HCT116 (cell line): ENCODE results near the gene LSM11. TPM values are rescaled to one million over a fixed set of nuclear protein-coding genes. Genes with fewer than 3 reads are reported as not detected.

Experiments used
- ATAC-seq: fragments of 200-7000 bp; cut with Tn5 transposase; 2 replicates; pipeline ENCODE4 v1.9.1; 2020; ENCODE audit warnings: mild to moderate bottlenecking, moderate library complexity
- BruUV-seq: library from RNA; stranded (reverse); fragments of 400-500 nt; replicated peaks from 2 replicates; lab custom pipeline; 2021; lab: Mats Ljungman, UMichigan
- CTCF ChIA-PET: fragments of 300-600 bp; sonication (Branson Sonifier 250); formaldehyde crosslinking; loops from one replicate; lab custom pipeline; 2021; ENCODE audit warnings: antibody characterized with exemption; lab: Charles Lee
- POLR2A ChIA-PET: fragments of 300-600, 350-600 bp; sonication (Branson Sonifier 250); formaldehyde crosslinking; loops from one replicate; lab custom pipeline; 2021; ENCODE audit warnings: antibody characterized with exemption; lab: Charles Lee
- RAD21 ChIA-PET, 2 experiments: fragments of 300-600 bp; sonication (Branson Sonifier 250); formaldehyde crosslinking; loops; one replicate each; lab custom pipeline; 2023; ENCODE audit warnings: low total read pairs in 2 of 2; ENCODE audit not compliant: uncharacterized antibody in 2 of 2, unreplicated experiment in 2 of 2, low non-redundant PET in 1 of 2; lab: Charles Lee
- DNase-seq: peaks from one replicate; pipeline ENCODE4 v3.0.0-alpha.2; 2010; ENCODE audit warnings: low read depth, low spot score
- H2AFZ ChIP-seq: fragments of 200-600 bp; shearing (Covaris generic), sonication (generic); 2 replicates; pipeline ENCODE4 v1.6.1; 2017; ENCODE audit warnings: low read depth, mixed run types, mixed read lengths, antibody characterized with exemption, low read length; ENCODE audit not compliant: poor library complexity, severe bottlenecking
- H3K27ac ChIP-seq: 2 replicates; pipeline ENCODE4 v1.5.1; 2012; ENCODE audit warnings: low read depth, low read length
- H3K27me3 ChIP-seq: fragments of 200-600 bp; sonication (generic); 2 replicates; pipeline ENCODE4 v1.6.1; 2016; ENCODE audit warnings: mixed run types, low read length, mixed read lengths; ENCODE audit not compliant: insufficient read depth
- H3K36me3 ChIP-seq, 2 experiments: fragments of 200-500 bp in 1 of 2; fragments of 200-600 bp in 1 of 2; sonication (Bioruptor generic) in 1 of 2; sonication (generic) in 1 of 2; 2 replicates each; pipeline versions ENCODE4 v1.5.1 to v1.6.1; 2014 to 2016; ENCODE audit warnings: low read length in 2 of 2, inconsistent platforms in 1 of 2, mixed read lengths in 1 of 2, mixed run types in 1 of 2; ENCODE audit not compliant: insufficient read depth in 2 of 2, control insufficient read depth in 1 of 2
- H3K4me1 ChIP-seq, 2 experiments: fragments of 200-600 bp in 1 of 2; sonication (generic) in 1 of 2; 2 replicates each; pipeline versions ENCODE4 v1.5.1 to v1.6.1; 2012 to 2017; ENCODE audit warnings: low read length in 2 of 2, inconsistent platforms in 1 of 2, mild to moderate bottlenecking in 1 of 2, mixed read lengths in 1 of 2, mixed run types in 1 of 2, moderate library complexity in 1 of 2; ENCODE audit not compliant: insufficient read depth in 2 of 2, control insufficient read depth in 1 of 2
- H3K4me2 ChIP-seq: fragments of 200-600 bp; sonication (generic); 2 replicates; pipeline ENCODE4 v1.6.1; 2017; ENCODE audit warnings: mixed run types, low read length, mixed read lengths
- H3K4me3 ChIP-seq, 2 experiments: fragments of 200-600 bp in 1 of 2; sonication (generic) in 1 of 2; replicated peaks in 1 of 2; 2 replicates each; pipeline ENCODE4 v1.5.1; 2011 to 2016; ENCODE audit warnings: low read length in 2 of 2, control low read depth in 1 of 2, low read depth in 1 of 2, mild to moderate bottlenecking in 1 of 2, mixed read lengths in 1 of 2, mixed run types in 1 of 2
- H3K79me2 ChIP-seq: fragments of 200-600 bp; sonication (generic); 2 replicates; pipeline ENCODE4 v1.6.1; 2017; ENCODE audit warnings: mild to moderate bottlenecking, mixed run types, low read length, moderate library complexity, mixed read lengths; ENCODE audit not compliant: insufficient read depth
- H3K9ac ChIP-seq: fragments of 200-600 bp; sonication (generic); 2 replicates; pipeline ENCODE4 v1.6.1; 2016; ENCODE audit warnings: low read length, mixed read lengths
- H3K9me2 ChIP-seq: fragments of 200-600 bp; sonication (generic), shearing (Covaris generic); 2 replicates; pipeline ENCODE4 v1.6.1; 2017; ENCODE audit warnings: mixed run types, mild to moderate bottlenecking, moderate library complexity; ENCODE audit not compliant: insufficient read depth
- H3K9me3 ChIP-seq, 2 experiments: fragments of 200-500 bp in 1 of 2; fragments of 200-600 bp in 1 of 2; sonication (Bioruptor generic) in 1 of 2; sonication (generic) in 1 of 2; 2 replicates each; pipeline ENCODE4 v1.6.1; 2014 to 2017; ENCODE audit warnings: low read length in 2 of 2, mixed read lengths in 2 of 2, inconsistent platforms in 1 of 2, low read depth in 1 of 2, mild to moderate bottlenecking in 1 of 2, mixed run types in 1 of 2, moderate library complexity in 1 of 2; ENCODE audit not compliant: control insufficient read depth in 1 of 2, insufficient read depth in 1 of 2
- H4K20me1 ChIP-seq: fragments of 200-600 bp; sonication (generic), shearing (Covaris generic); 2 replicates; pipeline ENCODE4 v1.6.1; 2017; ENCODE audit warnings: mixed run types, mild to moderate bottlenecking, moderate library complexity; ENCODE audit not compliant: insufficient read depth
- CBX3 ChIP-seq: IDR thresholded peaks from 2 replicates; pipeline ENCODE4 v1.6.1; 2012; ENCODE audit warnings: low read depth
- CEBPB ChIP-seq: IDR thresholded peaks from 2 replicates; pipeline ENCODE4 v1.6.1; 2012; ENCODE audit warnings: low read depth
- EGR1 ChIP-seq: IDR thresholded peaks from 2 replicates; pipeline ENCODE4 v1.6.1; 2012; ENCODE audit warnings: low read depth
- ELF1 ChIP-seq: IDR thresholded peaks from 2 replicates; pipeline ENCODE4 v1.6.1; 2012; ENCODE audit warnings: low read depth, borderline replicate concordance
- EZH2 ChIP-seq: fragments of 200-600 bp; sonication (generic); IDR thresholded peaks from 2 replicates; pipeline ENCODE4 v1.6.1; 2017; ENCODE audit warnings: antibody characterized with exemption, mixed run types
- FOSL1 ChIP-seq: IDR thresholded peaks from 2 replicates; pipeline ENCODE4 v1.6.1; 2012; ENCODE audit warnings: low read depth
- JUND ChIP-seq: IDR thresholded peaks from 2 replicates; pipeline ENCODE4 v1.6.1; 2012
- POLR2A ChIP-seq: IDR thresholded peaks from 2 replicates; pipeline ENCODE4 v1.7.0; 2011; ENCODE audit warnings: borderline replicate concordance; ENCODE audit not compliant: insufficient read depth, insufficient read length; ENCODE audit errors: extremely low read depth
- RAD21 ChIP-seq: IDR thresholded peaks from 2 replicates; pipeline ENCODE4 v1.6.1; 2012; ENCODE audit warnings: low read depth, mild to moderate bottlenecking
- SIN3A ChIP-seq: IDR thresholded peaks from 2 replicates; pipeline ENCODE4 v1.6.1; 2012; ENCODE audit warnings: low read depth
- SP1 ChIP-seq: IDR thresholded peaks from 2 replicates; pipeline ENCODE4 v1.6.1; 2012; ENCODE audit warnings: low read depth
- SRF ChIP-seq: IDR thresholded peaks from 2 replicates; pipeline ENCODE4 v1.6.1; 2012; ENCODE audit warnings: low read depth
- TCF7L2 ChIP-seq: IDR thresholded peaks from 2 replicates; pipeline ENCODE4 v1.7.0; 2011; ENCODE audit warnings: borderline replicate concordance, inconsistent platforms; ENCODE audit not compliant: insufficient read depth, insufficient read length; ENCODE audit errors: extremely low read depth
- YY1 ChIP-seq: IDR thresholded peaks from 2 replicates; pipeline ENCODE4 v1.6.1; 2011; ENCODE audit warnings: low read length, low read depth, moderate library complexity, mild to moderate bottlenecking; ENCODE audit not compliant: insufficient replicate concordance; ENCODE audit errors: extremely low read depth
- ZFX ChIP-seq: fragments of 450-650 bp; IDR thresholded peaks from 2 replicates; pipeline ENCODE4 v1.6.1; 2017
- intact Hi-C: fragments of 100-400 bp; cut with micrococcal nuclease; formaldehyde crosslinking; loops from 2 replicates; pipeline ENCODE4 v1.10.0; 2022
- total RNA-seq: library from RNA; stranded (reverse); gene quantifications from one replicate; pipeline ENCODE4 v1.2.1, GENCODE V29; 2021; ENCODE audit not compliant: unreplicated experiment
- TF ChIP-seq, protein P1 (sequence below): IDR thresholded peaks from 2 replicates; pipeline ENCODE4 v1.6.1; 2011; ENCODE audit warnings: mild to moderate bottlenecking, low read length, moderate library complexity; ENCODE audit not compliant: insufficient replicate concordance; ENCODE audit errors: extremely low read depth
- TF ChIP-seq, protein P2 (sequence below): IDR thresholded peaks from 2 replicates; pipeline ENCODE4 v1.6.1; 2012

Gene LSM11
- total RNA-seq, 1 experiment from 2014 or later: 6.2 TPM

DNA sequence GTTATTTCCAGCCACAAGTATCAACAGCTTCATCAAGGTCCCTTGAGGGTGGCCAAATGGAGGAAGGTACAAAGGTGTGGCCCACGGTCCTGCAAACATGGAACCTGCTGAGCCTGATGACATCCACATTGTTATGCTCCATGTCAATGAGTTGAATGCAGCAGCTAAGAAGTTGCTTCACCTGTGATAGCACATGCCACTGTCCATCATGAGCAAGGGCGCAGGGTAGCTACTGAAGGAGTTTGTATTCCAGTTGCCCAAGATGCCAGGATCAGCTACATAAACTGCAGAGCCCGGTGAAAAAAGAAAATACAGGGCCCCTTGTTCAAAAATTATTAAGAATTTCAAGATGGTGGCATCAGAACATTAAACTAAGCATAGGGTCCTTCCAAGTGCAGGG, 24.2 kb downstream of the LSM11 start:
- ATAC-seq (no peak), DNase-seq (no peak)
- no peaks in the 10 kb centered on the region for H3K4me1 ChIP-seq
- RAD21 ChIA-PET: no interaction called here
- no peak overlapping the region for H2AFZ ChIP-seq
- H3K4me2 ChIP-seq: no peak overlapping the region
- no peaks in the 10 kb centered on the region for H3K9me2 ChIP-seq
- no peaks in the 10 kb centered on the region for H4K20me1 ChIP-seq
- H3K79me2 ChIP-seq: no peaks in the 10 kb centered on the region
- CTCF ChIA-PET: no interaction called here
- H3K27me3 ChIP-seq: no peaks in the 10 kb centered on the region
- no peak overlapping the region for H3K4me3 ChIP-seq
- no peak overlapping the region for H3K27ac ChIP-seq
- TF ChIP-seq CEBPB: no peak
- no peak for TF ChIP-seq FOSL1
- no peak for TF ChIP-seq YY1
- no peak for TF ChIP-seq EZH2
- no peak for TF ChIP-seq TCF7L2
- no TSS peak for BruUV-seq
- H3K36me3 ChIP-seq: no peaks in the 10 kb centered on the region
- H3K9ac ChIP-seq: no peak overlapping the region
- POLR2A ChIA-PET: no interaction called here
- intact Hi-C loops: loop anchor here (10.0 kb wide), 2 partner anchors 147 to 1367 kb away; no protein-coding TSS in a partner anchor
- H3K9me3 ChIP-seq: no peaks in the 10 kb centered on the region

DNA sequence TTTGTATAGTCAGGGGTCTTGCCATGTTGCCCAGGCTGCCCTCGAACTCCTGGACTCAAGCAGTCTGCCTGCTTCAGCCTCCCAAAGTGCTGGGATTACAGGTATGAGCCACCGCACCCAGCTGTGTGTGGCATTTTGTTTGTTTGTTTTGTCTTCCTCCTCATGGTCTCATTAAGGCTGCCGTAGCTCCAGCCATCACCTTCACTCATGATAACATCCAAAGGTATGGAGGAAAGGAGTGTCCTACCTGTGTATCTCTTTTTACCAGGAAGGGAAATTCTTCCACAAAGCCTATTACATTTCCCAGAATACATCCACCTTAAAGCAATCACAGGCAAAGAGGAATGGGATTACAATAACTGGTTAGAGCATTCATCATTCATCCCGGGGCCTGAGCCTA, 27.2 kb downstream of the LSM11 start:
- CTCF ChIA-PET: no interaction called here
- Histone ChIP-seq H3K9ac (no peak overlapping the region), H4K20me1 (no peaks in the 10 kb centered on the region), H3K27me3 (no peaks in the 10 kb centered on the region), H3K36me3 (no peaks in the 10 kb centered on the region), H3K27ac (no peak overlapping the region), H3K4me3 (no peak overlapping the region), H3K4me1 (no peaks in the 10 kb centered on the region), H3K79me2 (no peaks in the 10 kb centered on the region), H3K4me2 (no peak overlapping the region), H3K9me2 (no peaks in the 10 kb centered on the region), H3K9me3 (no peaks in the 10 kb centered on the region), H2AFZ (no peak overlapping the region)
- no peak for DNase-seq
- POLR2A ChIA-PET: no interaction called here
- intact Hi-C loops: no loop called here
- RAD21 ChIA-PET: no interaction called here
- BruUV-seq: no TSS peak
- TF ChIP-seq ZFX (no peak), ELF1 (no peak), RAD21 (no peak), CEBPB (no peak), FOSL1 (no peak), EGR1 (no peak), CBX3 (no peak), SIN3A (no peak), EZH2 (no peak), POLR2A (no peak), SP1 (no peak), SRF (no peak), JUND (no peak), TCF7L2 (no peak)
- TF ChIP-seq, protein P1, sequence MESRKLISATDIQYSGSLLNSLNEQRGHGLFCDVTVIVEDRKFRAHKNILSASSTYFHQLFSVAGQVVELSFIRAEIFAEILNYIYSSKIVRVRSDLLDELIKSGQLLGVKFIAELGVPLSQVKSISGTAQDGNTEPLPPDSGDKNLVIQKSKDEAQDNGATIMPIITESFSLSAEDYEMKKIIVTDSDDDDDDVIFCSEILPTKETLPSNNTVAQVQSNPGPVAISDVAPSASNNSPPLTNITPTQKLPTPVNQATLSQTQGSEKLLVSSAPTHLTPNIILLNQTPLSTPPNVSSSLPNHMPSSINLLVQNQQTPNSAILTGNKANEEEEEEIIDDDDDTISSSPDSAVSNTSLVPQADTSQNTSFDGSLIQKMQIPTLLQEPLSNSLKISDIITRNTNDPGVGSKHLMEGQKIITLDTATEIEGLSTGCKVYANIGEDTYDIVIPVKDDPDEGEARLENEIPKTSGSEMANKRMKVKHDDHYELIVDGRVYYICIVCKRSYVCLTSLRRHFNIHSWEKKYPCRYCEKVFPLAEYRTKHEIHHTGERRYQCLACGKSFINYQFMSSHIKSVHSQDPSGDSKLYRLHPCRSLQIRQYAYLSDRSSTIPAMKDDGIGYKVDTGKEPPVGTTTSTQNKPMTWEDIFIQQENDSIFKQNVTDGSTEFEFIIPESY: no peak
- TF ChIP-seq, protein P2, sequence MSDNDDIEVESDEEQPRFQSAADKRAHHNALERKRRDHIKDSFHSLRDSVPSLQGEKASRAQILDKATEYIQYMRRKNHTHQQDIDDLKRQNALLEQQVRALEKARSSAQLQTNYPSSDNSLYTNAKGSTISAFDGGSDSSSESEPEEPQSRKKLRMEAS: no peak
- no peak for ATAC-seq
